Endothelial cell of umbilical vein (primary cell): ENCODE results near the gene HSPA1B. TPM values are rescaled to one million over a fixed set of nuclear protein-coding genes. Genes with fewer than 3 reads are reported as not detected.

ENCODE experiments used
- BruUV-seq: library from RNA; stranded (reverse); fragments of 400-500 nt; replicated peaks from 2 replicates; lab custom pipeline; 2021; lab: Mats Ljungman, UMichigan
- CTCF ChIA-PET: fragments of 300-600, 350-600 bp; sonication (Branson Sonifier 250); formaldehyde crosslinking; loops from one replicate; lab custom pipeline; 2021; ENCODE audit warnings: antibody characterized with exemption, inconsistent platforms; lab: Charles Lee
- POLR2A ChIA-PET: fragments of 300-600, 350-600 bp; sonication (Branson Sonifier 250); formaldehyde crosslinking; loops from one replicate; lab custom pipeline; 2021; ENCODE audit warnings: antibody characterized with exemption, inconsistent platforms; lab: Charles Lee
- DNase-seq: peaks from one replicate; pipeline ENCODE4 v3.0.0-alpha.2; 2011; ENCODE audit warnings: low read depth, low spot score
- FAIRE-seq: peaks from 2 replicates; lab custom pipeline; 2011; peaks lifted over from hg19 to GRCh38; lab: Jason Lieb, UNC
- H2AFZ ChIP-seq: 2 replicates; pipeline ENCODE4 v1.6.0; 2012; ENCODE audit warnings: low read depth, low read length, control low read depth, inconsistent platforms
- H3K27ac ChIP-seq: 2 replicates; pipeline ENCODE4 v1.5.1; 2011; ENCODE audit warnings: low read depth, mild to moderate bottlenecking, control low read depth, low read length, moderate library complexity; ENCODE audit not compliant: insufficient read depth
- H3K27me3 ChIP-seq, 2 experiments: 2 replicates each; pipeline versions ENCODE4 v1.6.0 to v1.6.1; 2011; ENCODE audit warnings: low read length in 2 of 2, mixed read lengths in 1 of 2; ENCODE audit not compliant: control insufficient read depth in 2 of 2, insufficient read depth in 2 of 2
- H3K36me3 ChIP-seq, 2 experiments: 2 replicates in 1 of 2; 3 replicates in 1 of 2; pipeline ENCODE4 v1.5.1; 2011; ENCODE audit warnings: low read length in 2 of 2, mild to moderate bottlenecking in 1 of 2, moderate library complexity in 1 of 2; ENCODE audit not compliant: control insufficient read depth in 2 of 2, insufficient read depth in 2 of 2; ENCODE audit errors: extremely low read depth in 1 of 2
- H3K4me1 ChIP-seq: 3 replicates; pipeline ENCODE4 v1.5.1; 2011; ENCODE audit warnings: mild to moderate bottlenecking, low read length; ENCODE audit not compliant: control insufficient read depth, insufficient read depth; ENCODE audit errors: extremely low read depth
- H3K4me2 ChIP-seq: 2 replicates; pipeline ENCODE4 v1.6.1; 2011; ENCODE audit warnings: low read length, control low read depth, mixed read lengths; ENCODE audit not compliant: insufficient read depth
- H3K4me3 ChIP-seq, 3 experiments: fragments of 200-600 bp in 1 of 3; sonication (generic), shearing (Covaris generic) in 1 of 3; replicated peaks in 1 of 3; 2 replicates each; pipeline ENCODE4 v1.5.1; 2011 to 2016; ENCODE audit warnings: control low read depth in 3 of 3, low read length in 3 of 3, mild to moderate bottlenecking in 2 of 3, inconsistent platforms in 1 of 3, low read depth in 1 of 3, moderate library complexity in 1 of 3; ENCODE audit not compliant: insufficient read depth in 1 of 3
- H3K79me2 ChIP-seq: 2 replicates; pipeline ENCODE4 v1.6.0; 2012; ENCODE audit warnings: low read length, inconsistent platforms; ENCODE audit not compliant: control insufficient read depth, insufficient read depth
- H3K9ac ChIP-seq: replicated peaks from 2 replicates; pipeline ENCODE3; 2011; ENCODE audit warnings: low read length, control low read depth; ENCODE audit not compliant: insufficient read depth; ENCODE audit errors: extremely low read depth
- H3K9me1 ChIP-seq: replicated peaks from 3 replicates; pipeline ENCODE4 v1.6.0; 2011; ENCODE audit warnings: mild to moderate bottlenecking, low read length; ENCODE audit not compliant: control insufficient read depth, insufficient read depth; ENCODE audit errors: extremely low read depth
- H3K9me3 ChIP-seq: replicated peaks from 2 replicates; pipeline ENCODE4 v1.5.1; 2012; ENCODE audit warnings: low read length, inconsistent platforms; ENCODE audit not compliant: control insufficient read depth, insufficient read depth
- H4K20me1 ChIP-seq: replicated peaks from 2 replicates; pipeline ENCODE3; 2011; ENCODE audit warnings: mild to moderate bottlenecking, low read length; ENCODE audit not compliant: control insufficient read depth, insufficient read depth; ENCODE audit errors: extremely low read depth
- CTCF ChIP-seq, 2 donors: IDR thresholded peaks; 1 replicate in 1 of 2; 2 replicates in 1 of 2; pipeline ENCODE4 v1.5.1; 2011; ENCODE audit warnings: low read length in 2 of 2, mild to moderate bottlenecking in 2 of 2, moderate library complexity in 2 of 2, control low read depth in 1 of 2, inconsistent platforms in 1 of 2, low read depth in 1 of 2; ENCODE audit not compliant: insufficient read depth in 1 of 2; ENCODE audit errors: extremely low read depth in 1 of 2
- EZH2 ChIP-seq: IDR thresholded peaks from 2 replicates; pipeline ENCODE4 v1.6.1; 2012; ENCODE audit warnings: borderline replicate concordance, low read depth, mild to moderate bottlenecking, moderate library complexity, low read length, inconsistent platforms; ENCODE audit not compliant: severe bottlenecking
- FOS ChIP-seq: IDR thresholded peaks from 2 replicates; pipeline ENCODE4 v1.6.1; 2011; ENCODE audit warnings: mild to moderate bottlenecking, low read length, moderate library complexity, borderline replicate concordance; ENCODE audit not compliant: insufficient read depth
- GATA2 ChIP-seq: IDR thresholded peaks from 2 replicates; pipeline ENCODE4 v1.7.0; 2011; ENCODE audit warnings: low read depth, mild to moderate bottlenecking, moderate library complexity, mixed read lengths, low read length; ENCODE audit not compliant: insufficient read length, insufficient read depth
- JUN ChIP-seq: IDR thresholded peaks from 2 replicates; pipeline ENCODE4 v1.6.1; 2011; ENCODE audit warnings: borderline replicate concordance, low read depth; ENCODE audit not compliant: insufficient read length, insufficient read depth
- MAX ChIP-seq: IDR thresholded peaks from 2 replicates; pipeline ENCODE4 v1.6.1; 2011; ENCODE audit not compliant: insufficient read depth, insufficient read length
- MYC ChIP-seq: IDR thresholded peaks from one replicate; pipeline ENCODE4 v1.6.1; 2011; ENCODE audit warnings: mild to moderate bottlenecking, low read depth, low read length
- POLR2A ChIP-seq: IDR thresholded peaks from 2 replicates; pipeline ENCODE4 v1.6.1; 2012; ENCODE audit warnings: low read depth, mild to moderate bottlenecking, control low read depth, low read length
- POLR2AphosphoS5 ChIP-seq: IDR thresholded peaks from 2 replicates; pipeline ENCODE4 v1.6.1; 2012; ENCODE audit warnings: low read depth, mild to moderate bottlenecking, control low read depth, low read length, moderate library complexity; ENCODE audit not compliant: insufficient read depth
- dilution Hi-C: fragments of 300-500 bp; cut with MboI; formaldehyde crosslinking; loops from one replicate; pipeline ENCODE4 v1.15.0; 2019; ENCODE audit warnings: low sequenced_read_pairs; ENCODE audit not compliant: extremely low pct_ligation_motif_present
- intact Hi-C: fragments of 100-400 bp; cut with micrococcal nuclease; formaldehyde crosslinking; loops from one replicate; pipeline ENCODE4 v1.10.0; 2022
- polyA plus RNA-seq, 4 experiments: library from polyadenylated mRNA; depleted of rRNA in 3 of 4; stranded (reverse) in 3 of 4; unstranded in 1 of 4; fragments of >200 nt; gene quantifications; 2 replicates each; pipeline versions ENCODE4 v1.2.1 to v1.2.3, GENCODE V29; 2011 to 2012; ENCODE audit warnings: missing spikeins in 1 of 4
- total RNA-seq: library from RNA; stranded (reverse); gene quantifications from 2 replicates; pipeline ENCODE4 v1.2.3, GENCODE V29; 2021

Gene HSPA1B
- total and polyA plus RNA-seq, 2 donors (not counting 3 experiments of a cell fraction or from before 2014, with no cell fraction given): 27.1 to 54.0 TPM

DNA sequence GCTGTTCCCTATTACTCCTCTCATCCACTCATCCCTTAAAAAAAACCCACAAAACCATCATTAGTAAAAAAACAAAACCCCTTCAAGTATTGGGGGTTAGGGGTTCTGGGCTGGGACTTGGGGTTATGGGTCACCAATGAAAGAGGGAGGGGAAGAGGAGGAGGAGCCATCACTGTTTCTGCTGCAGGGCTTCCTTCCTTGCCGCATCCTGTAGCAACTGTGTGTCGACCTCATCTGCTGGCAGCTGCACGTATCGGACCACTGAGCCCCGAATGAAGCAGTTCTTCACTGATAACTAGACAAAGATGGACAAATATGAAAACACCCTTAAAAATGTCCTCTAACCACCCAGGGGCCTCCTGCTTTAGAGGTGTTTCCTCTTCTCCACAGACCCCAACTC lies 29.9 kb upstream of the HSPA1B start:
- FAIRE-seq: no peak

GRCh38 chr6:31799781-31800180 lies 27.8 kb upstream of the HSPA1B start:
- dilution Hi-C loops (no loop called here), intact Hi-C loops (no loop called here)
- POLR2A ChIA-PET: interaction anchor here (0.6 to 1.9 kb wide), 3 partner anchors 15 to 181 kb away, joined by 4 to 6 read pairs (median 4); partner anchors contain the start of genes HSPA1A, HSPA1B and HSPA1L
- CTCF ChIA-PET: interaction anchor here (1.1 to 1.8 kb wide), 3 partner anchors 9 to 30 kb away, joined by 3 to 5 read pairs (median 4); no protein-coding TSS in a partner anchor
- no peaks in the 10 kb centered on the region for H4K20me1 ChIP-seq
- H3K9ac ChIP-seq: no peak overlapping the region
- no peak for TF ChIP-seq EZH2
- TF ChIP-seq FOS: no peak
- TF ChIP-seq JUN: no peak
- no peak for TF ChIP-seq GATA2
- TF ChIP-seq MAX: no peak
- TF ChIP-seq POLR2A: no peak
- TF ChIP-seq CTCF (IDR thresholded peaks at IDR 0.05; ENCODE audit: extremely low read depth in 1 of 2, insufficient read depth in 1 of 2, low read depth in 1 of 2, low read length in 2 of 2): no peak
- TF ChIP-seq MYC: no peak
- TF ChIP-seq POLR2AphosphoS5: no peak
- H3K9me3 ChIP-seq: no peaks in the 10 kb centered on the region
- H3K4me1 ChIP-seq: no peaks in the 10 kb centered on the region
- no peaks in the 10 kb centered on the region for H3K27me3 ChIP-seq
- no peak overlapping the region for H3K4me3 ChIP-seq
- BruUV-seq: no TSS peak
- FAIRE-seq: no peak
- H2AFZ ChIP-seq: no peak overlapping the region
- H3K27ac ChIP-seq: no peak overlapping the region
- H3K79me2 ChIP-seq: peaks cover 14% of the 10 kb centered on the region
- H3K36me3 ChIP-seq: peaks cover 3% of the 10 kb centered on the region in 2 experiments
- H3K4me2 ChIP-seq: no peak overlapping the region
- no peaks in the 10 kb centered on the region for H3K9me1 ChIP-seq
- no peak for DNase-seq

More for the DNA sequence above, 29.9 kb upstream of the HSPA1B start:
- dilution Hi-C loops (no loop called here), intact Hi-C loops (no loop called here)
- POLR2A ChIA-PET: no interaction called here
- no peak for TF ChIP-seq GATA2
- no peak for TF ChIP-seq FOS
- Histone ChIP-seq H3K9me3 (no peaks in the 10 kb centered on the region), H2AFZ (no peak overlapping the region), H3K9ac (no peak overlapping the region), H3K27me3 (no peaks in the 10 kb centered on the region), H3K9me1 (no peaks in the 10 kb centered on the region), H3K4me3 (no peak overlapping the region), H3K79me2 (peaks cover 18% of the 10 kb centered on the region), H4K20me1 (no peaks in the 10 kb centered on the region), H3K27ac (no peak overlapping the region), H3K4me2 (no peak overlapping the region), H3K4me1 (peaks cover 13% of the 10 kb centered on the region), H3K36me3 (no peaks in the 10 kb centered on the region)
- CTCF ChIA-PET: interaction anchor here (2.5 kb wide), 1 partner anchor 17 kb away, joined by 18 read pairs; the partner anchor contains the start of genes HSPA1A and HSPA1L
- no TSS peak for BruUV-seq
- DNase-seq: no peak
